ENCODE results near the gene CTF1. TPM values are rescaled to one million over a fixed set of nuclear protein-coding genes. Genes with fewer than 3 reads are reported as not detected.

CTF1 gene
- 0.36 TPM for polyA plus RNA-seq (2012; ENCODE audit: insufficient read depth, insufficient read length, low read depth)

GRCh38 chr16:30896261-30896888 lies at the start of gene CTF1:
Gene CTF1, plus strand, starts transcription at chr16:30896614. Its CDS starts 30 bp downstream, at chr16:30896644.
- no peaks in the 10 kb centered on the region for H3K27me3 ChIP-seq
- TF ChIP-seq CTCF (IDR thresholded peaks at IDR 0.05; ENCODE audit: low read depth, low read length): no peak
- H3K36me3 ChIP-seq: no peaks in the 10 kb centered on the region; the same call in 1 of the 2 replicates
- DNase-seq: no peak
- peak within 1 kb of the TSS; percentile 38 for H3K4me3 ChIP-seq (ENCODE audit: low read depth, low read length)
- H3K4me1 ChIP-seq: peaks cover 7% of the 10 kb centered on the region; the same call in 1 of the 2 replicates
- H3K9me3 ChIP-seq: no peaks in the 10 kb centered on the region

- Histone ChIP-seq H3K4me3 (ENCODE audit: low read depth, low read length) (no peak overlapping the region), H3K4me1 (no peaks in the 10 kb centered on the region; the same call in 1 of the 2 replicates), H3K27me3 (no peaks in the 10 kb centered on the region), H3K36me3 (no peaks in the 10 kb centered on the region), H3K9me3 (no peaks in the 10 kb centered on the region)
- no peak for DNase-seq
- TF ChIP-seq CTCF (IDR thresholded peaks at IDR 0.05; ENCODE audit: low read depth, low read length): no peak
Observed at GRCh38 chr16:30846649-30847402, 49.6 kb upstream of the CTF1 start.

GRCh38 chr16:30850246-30850645 lies 46.2 kb upstream of the CTF1 start:
- Histone ChIP-seq H3K36me3 (no peaks in the 10 kb centered on the region), H3K9me3 (no peaks in the 10 kb centered on the region), H3K4me1 (no peaks in the 10 kb centered on the region), H3K27me3 (no peaks in the 10 kb centered on the region), H3K4me3 (ENCODE audit: low read depth, low read length) (no peak overlapping the region)
- no peak for TF ChIP-seq CTCF (IDR thresholded peaks at IDR 0.05; ENCODE audit: low read depth, low read length)
- no peak for DNase-seq

- Histone ChIP-seq H3K36me3 (no peaks in the 10 kb centered on the region), H3K4me3 (ENCODE audit: low read depth, low read length) (no peak overlapping the region), H3K27me3 (no peaks in the 10 kb centered on the region), H3K9me3 (no peaks in the 10 kb centered on the region), H3K4me1 (no peaks in the 10 kb centered on the region)
- no peak for TF ChIP-seq CTCF (IDR thresholded peaks at IDR 0.05; ENCODE audit: low read depth, low read length)
- DNase-seq: no peak
Observed at GRCh38 chr16:30853758-30854157, 42.7 kb upstream of the CTF1 start.

GRCh38 chr16:30858111-30858495 lies 38.3 kb upstream of the CTF1 start:
- H3K4me3 ChIP-seq (ENCODE audit: low read depth, low read length): no peak overlapping the region
- H3K27me3 ChIP-seq: no peaks in the 10 kb centered on the region
- no peaks in the 10 kb centered on the region for H3K4me1 ChIP-seq
- H3K9me3 ChIP-seq: no peaks in the 10 kb centered on the region
- H3K36me3 ChIP-seq: no peaks in the 10 kb centered on the region
- no peak for DNase-seq
- TF ChIP-seq CTCF (IDR thresholded peaks at IDR 0.05; ENCODE audit: low read depth, low read length): no peak

All from BE2C (cell line).